HepG2 (cell line): ENCODE results near the gene ANKS6.

Experiments used
- CENPT ChIP-seq: sonication (generic); formaldehyde crosslinking; IDR thresholded peaks from 2 replicates; pipeline ENCODE4 v1.8.0; 2022; ENCODE audit warnings: low read depth, mild to moderate bottlenecking, moderate library complexity, missing genetic modification reagents
- CHD2 ChIP-seq: IDR thresholded peaks from 2 replicates; pipeline ENCODE4 v1.6.1; 2011; ENCODE audit warnings: low read depth, low read length, improper control_type of control experiment
- DNMT1 ChIP-seq: sonication (generic); formaldehyde crosslinking; IDR thresholded peaks from 2 replicates; pipeline ENCODE4 v1.5.1; 2020; ENCODE audit warnings: mild to moderate bottlenecking, missing genetic modification reagents
- FOSL2 ChIP-seq: sonication (generic); formaldehyde crosslinking; IDR thresholded peaks from 2 replicates; pipeline ENCODE4 v1.4.0; 2020; ENCODE audit warnings: missing genetic modification reagents
- NR1H2 ChIP-seq: sonication (generic); formaldehyde crosslinking; IDR thresholded peaks from 2 replicates; pipeline ENCODE4 v1.8.1; 2022; ENCODE audit warnings: low read depth, missing genetic modification reagents, borderline replicate concordance
- ZHX1 ChIP-seq: sonication (generic); formaldehyde crosslinking; IDR thresholded peaks from 2 replicates; pipeline ENCODE4 v1.8.1; 2022; ENCODE audit warnings: low read depth, mild to moderate bottlenecking, missing genetic modification reagents
- ZNF670 ChIP-seq: sonication (generic); formaldehyde crosslinking; IDR thresholded peaks from 2 replicates; pipeline ENCODE4 v1.8.0; 2022; ENCODE audit warnings: mild to moderate bottlenecking, missing genetic modification reagents, borderline replicate concordance
- TF ChIP-seq, protein P1 (sequence below), 2 experiments: sonication (generic) in 1 of 2; formaldehyde crosslinking in 1 of 2; IDR thresholded peaks; 2 replicates each; pipeline versions ENCODE4 v1.5.1 to v1.6.1; 2011 to 2020; ENCODE audit warnings: borderline replicate concordance in 1 of 2, low read depth in 1 of 2, low read length in 1 of 2, mild to moderate bottlenecking in 1 of 2, missing genetic modification reagents in 1 of 2, moderate library complexity in 1 of 2

DNA sequence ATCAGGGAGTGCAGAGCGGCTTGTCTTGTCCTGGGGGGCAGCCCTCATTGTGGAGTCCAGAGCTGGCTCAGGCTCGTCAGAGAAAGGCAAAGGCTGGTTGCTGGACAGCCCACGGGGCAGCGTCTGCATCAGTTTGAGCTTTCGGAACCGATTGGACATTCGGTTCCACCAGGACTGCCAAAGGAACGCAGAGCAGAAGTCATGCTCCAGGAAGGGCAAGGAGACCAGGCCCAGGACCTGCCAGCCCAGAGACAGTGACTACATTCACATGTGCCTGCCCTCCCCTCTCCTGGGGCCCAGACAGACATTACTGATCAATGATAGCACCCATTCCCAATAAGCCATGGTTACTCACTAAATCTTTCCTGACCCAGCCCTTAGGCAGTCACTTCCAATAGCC lies 18.1 kb downstream of the ANKS6 start:
- TF ChIP-seq CENPT (CRISPR knock-in tag): no peak
- TF ChIP-seq NR1H2 (CRISPR knock-in tag): no peak
- no peak for TF ChIP-seq DNMT1
- TF ChIP-seq ZHX1 (CRISPR knock-in tag): no peak
- TF ChIP-seq, protein P1, sequence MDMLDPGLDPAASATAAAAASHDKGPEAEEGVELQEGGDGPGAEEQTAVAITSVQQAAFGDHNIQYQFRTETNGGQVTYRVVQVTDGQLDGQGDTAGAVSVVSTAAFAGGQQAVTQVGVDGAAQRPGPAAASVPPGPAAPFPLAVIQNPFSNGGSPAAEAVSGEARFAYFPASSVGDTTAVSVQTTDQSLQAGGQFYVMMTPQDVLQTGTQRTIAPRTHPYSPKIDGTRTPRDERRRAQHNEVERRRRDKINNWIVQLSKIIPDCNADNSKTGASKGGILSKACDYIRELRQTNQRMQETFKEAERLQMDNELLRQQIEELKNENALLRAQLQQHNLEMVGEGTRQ (IDR thresholded peaks at IDR 0.05; ENCODE audit: low read depth, low read length): no peak
- TF ChIP-seq, protein P1 (CRISPR knock-in tag; IDR thresholded peaks at IDR 0.05; ENCODE audit: borderline replicate concordance): no peak
- TF ChIP-seq FOSL2 (CRISPR knock-in tag): no peak
- no peak for TF ChIP-seq ZNF670 (CRISPR knock-in tag)
- no peak for TF ChIP-seq CHD2
